Jurkat, Clone E6-1 (cell line): ENCODE measurements around the gene SHROOM2.

ENCODE experiments used
- DNase-seq: peaks from one replicate; pipeline ENCODE4 v3.0.0-alpha.2; 2011; ENCODE audit warnings: low read depth, low spot score
- H3K4me3 ChIP-seq: 2 replicates; pipeline ENCODE4 v1.5.1; 2011; ENCODE audit warnings: mild to moderate bottlenecking, low read length, control low read depth, moderate library complexity

SHROOM2 gene

GRCh38 chrX:9882669-9883446 lies 96.6 kb downstream of the SHROOM2 start:
- DNase-seq: no peak
- H3K4me3 ChIP-seq: no peak overlapping the region

GRCh38 chrX:9884031-9884779 lies 98.0 kb downstream of the SHROOM2 start:
- no peak for DNase-seq
- no peak overlapping the region for H3K4me3 ChIP-seq

GRCh38 chrX:9885150-9885549 lies 98.9 kb downstream of the SHROOM2 start:
- no peak overlapping the region for H3K4me3 ChIP-seq
- DNase-seq: peak; percentile 18

GRCh38 chrX:9887659-9888297 lies 101.5 kb downstream of the SHROOM2 start:
- DNase-seq: no peak
- no peak overlapping the region for H3K4me3 ChIP-seq

GRCh38 chrX:9888953-9889470 lies 102.8 kb downstream of the SHROOM2 start:
- no peak overlapping the region for H3K4me3 ChIP-seq
- DNase-seq: no peak

- H3K4me3 ChIP-seq: no peak overlapping the region
- no peak for DNase-seq
These were observed 104.5 kb downstream of the SHROOM2 start for GRCh38 chrX:9890681-9891091.

GRCh38 chrX:9895225-9895912 lies 109.1 kb downstream of the SHROOM2 start:
- H3K4me3 ChIP-seq: no peak overlapping the region
- no peak for DNase-seq

- DNase-seq: no peak
- no peak overlapping the region for H3K4me3 ChIP-seq
These were observed 111.5 kb downstream of the SHROOM2 start for GRCh38 chrX:9897761-9898161.

- no peak overlapping the region for H3K4me3 ChIP-seq
- no peak for DNase-seq
These were observed 113.4 kb downstream of the SHROOM2 start for GRCh38 chrX:9899640-9900111.

- no peak for DNase-seq
- H3K4me3 ChIP-seq: no peak overlapping the region
These were observed 116.4 kb downstream of the SHROOM2 start for GRCh38 chrX:9902656-9903055.

- DNase-seq: no peak
- no peak overlapping the region for H3K4me3 ChIP-seq
These were observed 116.9 kb downstream of the SHROOM2 start for GRCh38 chrX:9903146-9903545.

- DNase-seq: no peak
- H3K4me3 ChIP-seq: no peak overlapping the region
These were observed 119.1 kb downstream of the SHROOM2 start for GRCh38 chrX:9905288-9905687.

GRCh38 chrX:9905721-9906120 lies 119.5 kb downstream of the SHROOM2 start:
- no peak for DNase-seq
- H3K4me3 ChIP-seq: no peak overlapping the region

- DNase-seq: no peak
- no peak overlapping the region for H3K4me3 ChIP-seq
These were observed 120.7 kb downstream of the SHROOM2 start for GRCh38 chrX:9906919-9907318.

GRCh38 chrX:9907645-9908387 lies 121.6 kb downstream of the SHROOM2 start:
- no peak for DNase-seq

GRCh38 chrX:9909254-9909653 lies 123.0 kb downstream of the SHROOM2 start:
- H3K4me3 ChIP-seq: no peak overlapping the region
- no peak for DNase-seq

More at GRCh38 chrX:9907645-9908387, 121.6 kb downstream of the SHROOM2 start:
- H3K4me3 ChIP-seq: no peak overlapping the region

- DNase-seq: no peak
- no peak overlapping the region for H3K4me3 ChIP-seq
These were observed 125.3 kb downstream of the SHROOM2 start for GRCh38 chrX:9911487-9911886.

- DNase-seq: no peak
- H3K4me3 ChIP-seq: no peak overlapping the region
These were observed 126.3 kb downstream of the SHROOM2 start for GRCh38 chrX:9912351-9913145.
